CD4-positive, alpha-beta T cell treated with Interleukin-4 for 4 hours (primary cell): ENCODE measurements around the gene DST.

Experiments used
- DNase-seq: peaks from one replicate; pipeline ENCODE4 v3.0.0-alpha.2; 2020

Gene DST

GRCh38 chr6:56475736-56476457, 166.8 kb downstream of the DST start:
- DNase-seq = no peak

GRCh38 chr6:56474532-56474931, 168.2 kb downstream of the DST start:
- no peak for DNase-seq

GRCh38 chr6:56463443-56463842, 179.2 kb downstream of the DST start:
- DNase-seq = no peak

- no peak for DNase-seq
Observed at GRCh38 chr6:56459030-56459805, 183.5 kb downstream of the DST start.

GRCh38 chr6:56458324-56458884, 184.3 kb downstream of the DST start:
- DNase-seq = no peak

GRCh38 chr6:56456785-56457184, 185.9 kb downstream of the DST start:
- no peak for DNase-seq

GRCh38 chr6:56450882-56451739, 191.6 kb downstream of the DST start:
- DNase-seq = no peak

GRCh38 chr6:56450376-56450775, 192.3 kb downstream of the DST start:
- DNase-seq = no peak

GRCh38 chr6:56448046-56448445, 194.6 kb downstream of the DST start:
- no peak for DNase-seq

- no peak for DNase-seq
Observed at GRCh38 chr6:56445818-56446217, 196.9 kb downstream of the DST start.

- DNase-seq = no peak
Observed at GRCh38 chr6:56444855-56445254, 197.8 kb downstream of the DST start.

- no peak for DNase-seq
Observed at GRCh38 chr6:56440551-56440981, 202.1 kb downstream of the DST start.

- no peak for DNase-seq
Observed at GRCh38 chr6:56437171-56437900, 205.4 kb downstream of the DST start.

GRCh38 chr6:56435754-56436153, 206.9 kb downstream of the DST start:
- no peak for DNase-seq

- no peak for DNase-seq
Observed at GRCh38 chr6:56435326-56435725, 207.4 kb downstream of the DST start.

- DNase-seq = no peak
Observed at GRCh38 chr6:56434606-56435005, 208.1 kb downstream of the DST start.

- no peak for DNase-seq
Observed at GRCh38 chr6:56433119-56433518, 209.6 kb downstream of the DST start.

GRCh38 chr6:56432194-56432593, 210.5 kb downstream of the DST start:
- DNase-seq = no peak

- DNase-seq = no peak
Observed at GRCh38 chr6:56430629-56431600, 211.8 kb downstream of the DST start.

- DNase-seq = no peak
Observed at GRCh38 chr6:56424542-56425083, 218.1 kb downstream of the DST start.

GRCh38 chr6:56424064-56424463, 218.6 kb downstream of the DST start:
- no peak for DNase-seq
